ENCODE data around the gene DCUN1D2.

GRCh38 chr13:113455384-113455783, 35.1 kb downstream of the DCUN1D2 start:
- no peak for TF ChIP-seq CTCF (conservative IDR thresholded peaks at IDR 0.05; ENCODE audit: low read depth, low read length)
- no peak for TF ChIP-seq EZH2 (IDR thresholded peaks at IDR 0.05; ENCODE audit: borderline replicate concordance, low read depth, low read length, poor library complexity, severe bottlenecking)
